K562 (cell line): ENCODE measurements around the gene PLOD1. TPM values are rescaled to one million over a fixed set of nuclear protein-coding genes. Genes with fewer than 3 reads are reported as not detected.

Experiments
- BCOR ChIP-seq: fragments of 450-650 bp; IDR thresholded peaks from 2 replicates; pipeline ENCODE4 v1.6.1; 2016
- E4F1 ChIP-seq: fragments of 250-450 bp; sonication (Bioruptor Pico); IDR thresholded peaks from 2 replicates; pipeline ENCODE4 v1.5.0; 2021; ENCODE audit warnings: mild to moderate bottlenecking, borderline replicate concordance
- FOXA3 ChIP-seq, 2 experiments: fragments of 450-650 bp in 1 of 2; sonication (generic) in 1 of 2; formaldehyde crosslinking; IDR thresholded peaks in 1 of 2; conservative IDR thresholded peaks in 1 of 2; 2 replicates each; pipeline versions ENCODE4 v1.4.0 to v1.8.0; 2020 to 2022; ENCODE audit warnings: mild to moderate bottlenecking in 2 of 2, missing genetic modification reagents in 1 of 2
- HINFP ChIP-seq: fragments of 450-650 bp; conservative IDR thresholded peaks from 2 replicates; pipeline ENCODE4 v1.6.1; 2016; ENCODE audit warnings: missing genetic modification characterization, low read depth, mild to moderate bottlenecking, control low read depth, missing compliant biosample characterization
- MLX ChIP-seq, 2 experiments: fragments of 450-650 bp in 1 of 2; sonication (generic) in 1 of 2; formaldehyde crosslinking; conservative IDR thresholded peaks; 2 replicates each; pipeline versions ENCODE4 v1.4.0 to v1.8.1; 2020 to 2022; ENCODE audit warnings: mild to moderate bottlenecking in 1 of 2, missing genetic modification reagents in 1 of 2
- MTF1 ChIP-seq: fragments of 250-450 bp; sonication (Bioruptor Pico); IDR thresholded peaks from 2 replicates; pipeline ENCODE4 v1.9.0; 2021; ENCODE audit warnings: moderate library complexity, mild to moderate bottlenecking, inconsistent platforms, borderline replicate concordance
- RB1 ChIP-seq: fragments of 450-650 bp; IDR thresholded peaks from 2 replicates; pipeline ENCODE4 v1.6.1; 2017; ENCODE audit warnings: low read depth, mild to moderate bottlenecking
- RBM25 ChIP-seq: fragments of 200-400 bp; formaldehyde crosslinking; IDR thresholded peaks from 2 replicates; pipeline ENCODE4 v1.6.1; 2018; ENCODE audit warnings: low read length, low read depth, moderate library complexity; ENCODE audit not compliant: severe bottlenecking
- RNF2 ChIP-seq: sonication (generic); IDR thresholded peaks from 2 replicates; pipeline ENCODE4 v1.6.1; 2016
- SMAD3 ChIP-seq: fragments of 450-650 bp; formaldehyde crosslinking; conservative IDR thresholded peaks from 2 replicates; pipeline ENCODE4 v1.4.0; 2020; ENCODE audit warnings: mild to moderate bottlenecking
- SNAPC5 ChIP-seq: fragments of 250-450 bp; sonication (Bioruptor Pico); IDR thresholded peaks from 2 replicates; pipeline ENCODE4 v1.8.0; 2021; ENCODE audit warnings: moderate library complexity, mild to moderate bottlenecking, inconsistent platforms
- TCF15 ChIP-seq: fragments of 250-450 bp; sonication (Bioruptor Pico); IDR thresholded peaks from 2 replicates; pipeline ENCODE4 v1.8.0; 2022; ENCODE audit warnings: moderate library complexity, mild to moderate bottlenecking, inconsistent platforms
- ZFP36 ChIP-seq: fragments of 150-350 bp; IDR thresholded peaks from 2 replicates; pipeline ENCODE4 v1.6.1; 2018; ENCODE audit warnings: low read length, low read depth; ENCODE audit not compliant: partially characterized antibody
- ZNF445 ChIP-seq: fragments of 250-450 bp; sonication (Bioruptor Pico); IDR thresholded peaks from 2 replicates; pipeline ENCODE4 v1.4.0; 2020; ENCODE audit warnings: low read depth, mild to moderate bottlenecking, moderate library complexity
- ZNF609 ChIP-seq: sonication (generic); formaldehyde crosslinking; IDR thresholded peaks from 2 replicates; pipeline ENCODE4 v1.8.1; 2023; ENCODE audit warnings: missing genetic modification reagents, mild to moderate bottlenecking, borderline replicate concordance
- ZNF717 ChIP-seq: fragments of 250-450 bp; sonication (Bioruptor Pico); IDR thresholded peaks from 2 replicates; pipeline ENCODE4 v1.5.0; 2021
- polyA plus RNA-seq, 8 experiments: library from polyadenylated mRNA; depleted of rRNA in 4 of 8; stranded (reverse) in 5 of 8; unstranded in 3 of 8; fragments of >200 nt; fragmentation: Nextera tagmentation in 2 of 8; fragmentation: Illumina TruSeq in 1 of 8; extraction: Ambion mirVana in 2 of 8; extraction: Trizol in 1 of 8; gene quantifications; 2 replicates each; pipeline versions ENCODE4 v1.2.1 to v1.2.3, GENCODE V29; 2011 to 2014; ENCODE audit warnings: inconsistent platforms in 1 of 8, missing spikeins in 1 of 8
- total RNA-seq, 7 experiments: library from RNA; depleted of rRNA in 6 of 7; stranded (reverse); fragments of >200 nt in 6 of 7; fragmentation: Illumina TruSeq in 2 of 7; extraction: Trizol in 2 of 7; gene quantifications; 2 replicates each; pipeline versions ENCODE4 v1.2.1 to v1.2.3, GENCODE V29; 2011 to 2021; ENCODE audit warnings: low replicate concordance in 1 of 7

The PLOD1 gene
- total and polyA plus RNA-seq, 9 of the 15 experiments (the other 6 are each of a cell fraction or from before 2014, with no cell fraction given) = 16.6 to 90.8 (median 52.7) TPM

- no peak for TF ChIP-seq MLX (CRISPR knock-in tag; conservative IDR thresholded peaks at IDR 0.05)
- no peak for TF ChIP-seq HINFP (tag)
- TF ChIP-seq ZNF717 = no peak
- TF ChIP-seq RNF2 = no peak
- TF ChIP-seq TCF15 (CRISPR knock-in tag) = no peak
- no peak for TF ChIP-seq SNAPC5
- TF ChIP-seq RBM25 = peak; percentile 80
- no peak for TF ChIP-seq ZNF445 (CRISPR knock-in tag)
- no peak for TF ChIP-seq E4F1 (CRISPR knock-in tag)
- no peak for TF ChIP-seq RB1
- no peak for TF ChIP-seq SMAD3 (CRISPR knock-in tag)
- TF ChIP-seq BCOR = peak; percentile 58
- no peak for TF ChIP-seq MTF1 (CRISPR knock-in tag)
- TF ChIP-seq ZFP36 = peak; percentile 98
- no peak for TF ChIP-seq FOXA3 (CRISPR knock-in tag; conservative IDR thresholded peaks at IDR 0.05 in 1 of 2, IDR thresholded peaks at IDR 0.05 in 1 of 2)
- TF ChIP-seq ZNF609 (CRISPR knock-in tag) = no peak
Observed at GRCh38 chr1:11957897-11958296, 23.4 kb downstream of the PLOD1 start (continued).
